Spleen (tissue), 7 donors: ENCODE measurements around the gene SLC25A51.

Experiments
- CTCF ChIP-seq, 11 experiments: fragments of 200-600 bp in 7 of 11; fragments of 450-650 bp in 4 of 11; sonication (generic) in 4 of 11; IDR thresholded peaks in 8 of 11; conservative IDR thresholded peaks in 3 of 11; 1 replicate in 7 of 11; 2 replicates in 4 of 11; pipeline versions ENCODE4 v1.4.0 to v1.8.0; 2016 to 2021; ENCODE audit warnings: antibody characterized with exemption in 11 of 11, inconsistent platforms in 4 of 11, mild to moderate bottlenecking in 1 of 11
- POLR2A ChIP-seq, 3 donors: fragments of 450-650 bp; IDR thresholded peaks; one replicate each; pipeline ENCODE4 v1.5.1; 2017; ENCODE audit warnings: antibody characterized with exemption in 3 of 3, mild to moderate bottlenecking in 1 of 3
- donor health status: DM: no; HTN: no; CAD: no; lungs with moderate emphysema.
- donor health status: DM: no; HTN: no; CAD: no.
- donor health status: DM: no; HTN: no; CAD: no.

GRCh38 chr9:37923796-37924427, 20.0 kb upstream of the SLC25A51 start:
- TF ChIP-seq POLR2A (IDR thresholded peaks at IDR 0.05): no peak
- TF ChIP-seq CTCF (IDR thresholded peaks at IDR 0.05 in 8 of 11, conservative IDR thresholded peaks at IDR 0.05 in 3 of 11): no peak
